ENCODE measurements around the gene CRACR2A. TPM values are rescaled to one million over a fixed set of nuclear protein-coding genes. Genes with fewer than 3 reads are reported as not detected.

The CRACR2A gene
- total RNA-seq, 4 donors from 2014 or later: 1.2 to 7.9 (median 2.2) TPM

GRCh38 chr12:3677609-3678008, 75.3 kb downstream of the CRACR2A start:
- no peak overlapping the region for H3K4me3 ChIP-seq (replicated peaks in 1 of 3)
- no peak overlapping the region for H3K27ac ChIP-seq
- WGBS, 2 donors: 98 to 100% methylated on average over 5 of the region's 5 CpGs
- H3K27me3 ChIP-seq: no peaks in the 10 kb centered on the region
- intact Hi-C loops (cut with DNase I): no loop called here
- TF ChIP-seq POLR2A (IDR thresholded peaks at IDR 0.05) (no peak), CTCF (IDR thresholded peaks at IDR 0.05) (no peak)
- no peaks in the 10 kb centered on the region for H3K36me3 ChIP-seq
- no peaks in the 10 kb centered on the region for H3K9me3 ChIP-seq
- H3K4me1 ChIP-seq: no peaks in the 10 kb centered on the region
- no peak for DNase-seq

- WGBS, 2 donors: 88 to 89% methylated on average over 9 of the region's 9 CpGs
Measured at GRCh38 chr12:3673981-3674708, 78.8 kb downstream of the CRACR2A start.

GRCh38 chr12:3672113-3672509, 80.8 kb downstream of the CRACR2A start:
- Histone ChIP-seq H3K9me3 (no peaks in the 10 kb centered on the region), H3K4me1 (no peaks in the 10 kb centered on the region), H3K27ac (no peak overlapping the region), H3K4me3 (replicated peaks in 1 of 3) (no peak overlapping the region), H3K27me3 (no peaks in the 10 kb centered on the region), H3K36me3 (no peaks in the 10 kb centered on the region)
- no peak for TF ChIP-seq POLR2A (IDR thresholded peaks at IDR 0.05)
- TF ChIP-seq CTCF (IDR thresholded peaks at IDR 0.05): no peak
- 72 to 89% methylated on average over 2 of the region's 2 CpGs for WGBS, 2 donors
- no peak for DNase-seq
- intact Hi-C loops (cut with DNase I): no loop called here

More at GRCh38 chr12:3673981-3674708, 78.8 kb downstream of the CRACR2A start:
- H3K36me3 ChIP-seq: no peaks in the 10 kb centered on the region
- H3K27ac ChIP-seq: no peak overlapping the region
- no peaks in the 10 kb centered on the region for H3K27me3 ChIP-seq
- H3K4me1 ChIP-seq: no peaks in the 10 kb centered on the region
- DNase-seq: no peak
- intact Hi-C loops (cut with DNase I): no loop called here
- H3K4me3 ChIP-seq (replicated peaks in 1 of 3): no peak overlapping the region
- no peaks in the 10 kb centered on the region for H3K9me3 ChIP-seq
- TF ChIP-seq CTCF (IDR thresholded peaks at IDR 0.05) (no peak), POLR2A (IDR thresholded peaks at IDR 0.05) (no peak)

- H3K4me3 ChIP-seq (replicated peaks in 1 of 3): no peak overlapping the region
- TF ChIP-seq CTCF (IDR thresholded peaks at IDR 0.05): no peak
- TF ChIP-seq POLR2A (IDR thresholded peaks at IDR 0.05): no peak
- WGBS, 2 donors: 83 to 86% methylated on average over 4 of the region's 4 CpGs
Measured at GRCh38 chr12:3671330-3672112, 81.4 kb downstream of the CRACR2A start.

GRCh38 chr12:3670083-3670620, 82.8 kb downstream of the CRACR2A start:
- no peaks in the 10 kb centered on the region for H3K36me3 ChIP-seq
- no peak overlapping the region for H3K27ac ChIP-seq
- no peaks in the 10 kb centered on the region for H3K9me3 ChIP-seq
- TF ChIP-seq CTCF (IDR thresholded peaks at IDR 0.05) (no peak), POLR2A (IDR thresholded peaks at IDR 0.05) (no peak)
- no peak for DNase-seq
- no peak overlapping the region for H3K4me3 ChIP-seq (replicated peaks in 1 of 3)
- intact Hi-C loops (cut with DNase I): no loop called here
- no peaks in the 10 kb centered on the region for H3K4me1 ChIP-seq
- H3K27me3 ChIP-seq: no peaks in the 10 kb centered on the region
- WGBS, 2 donors: 94 to 95% methylated on average over 5 of the region's 5 CpGs

More at GRCh38 chr12:3671330-3672112, 81.4 kb downstream of the CRACR2A start:
- intact Hi-C loops (cut with DNase I): no loop called here
- DNase-seq: no peak
- H3K4me1 ChIP-seq: no peaks in the 10 kb centered on the region
- no peaks in the 10 kb centered on the region for H3K27me3 ChIP-seq
- H3K27ac ChIP-seq: no peak overlapping the region
- H3K9me3 ChIP-seq: no peaks in the 10 kb centered on the region
- no peaks in the 10 kb centered on the region for H3K36me3 ChIP-seq
